ENCODE measurements around the gene NUCB1.
"Not testable (repeated sequence)": the region's sequence is repeated elsewhere in the genome, so short reads cannot be mapped to it uniquely, and the experiment has no call there.

Gene NUCB1

DNA sequence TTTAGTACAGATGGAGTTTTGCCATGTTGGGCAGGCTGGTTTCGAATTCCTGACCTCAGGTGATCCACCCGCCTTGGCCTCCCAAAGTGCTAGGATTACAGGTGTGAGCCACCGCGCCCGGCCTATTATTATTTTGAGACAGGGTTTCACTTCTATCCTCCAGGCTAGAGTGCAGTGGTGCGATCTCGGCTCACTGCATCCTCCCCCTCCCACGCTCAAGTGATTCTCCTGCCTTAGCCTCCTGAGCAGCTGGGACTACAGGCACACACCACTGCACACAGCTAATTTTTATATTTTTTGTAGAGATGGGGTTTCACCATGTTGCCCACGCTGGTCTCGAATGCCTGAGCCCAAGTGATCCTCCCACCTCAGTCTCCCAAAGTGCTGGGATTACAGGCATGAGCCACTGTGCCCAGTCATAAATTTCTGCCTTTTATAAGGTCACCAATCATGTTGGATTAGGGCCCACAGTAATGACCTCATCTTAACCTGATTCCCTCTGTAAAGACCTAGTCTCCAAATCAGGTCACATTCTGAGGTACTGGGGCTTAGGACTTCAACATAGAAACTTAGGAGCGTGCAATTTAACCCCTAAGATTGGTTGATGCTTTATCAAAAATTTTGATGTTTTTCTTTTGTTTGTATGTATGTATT is 9.4 kb downstream of the NUCB1 start:
- not testable (repeated sequence) for H3K27ac ChIP-seq (ENCODE audit: low read depth, low read length, severe bottlenecking); H3K4me3 ChIP-seq (ENCODE audit: extremely low read depth, insufficient read depth, low read length, poor library complexity, severe bottlenecking); H3K4me1 ChIP-seq (ENCODE audit: control insufficient read depth, insufficient read depth, low read length, poor library complexity, severe bottlenecking); H3K9me3 ChIP-seq (ENCODE audit: control insufficient read depth, low read length)
- peaks cover 94% of the 10 kb centered on the region for H3K36me3 ChIP-seq (ENCODE audit: control insufficient read depth, insufficient read depth, low read length)
- 77 to 95% methylated on average over 7 to 10 of the region's 11 CpGs for WGBS, 2 experiments (ENCODE audit: insufficient coverage in 2 of 2)

DNA sequence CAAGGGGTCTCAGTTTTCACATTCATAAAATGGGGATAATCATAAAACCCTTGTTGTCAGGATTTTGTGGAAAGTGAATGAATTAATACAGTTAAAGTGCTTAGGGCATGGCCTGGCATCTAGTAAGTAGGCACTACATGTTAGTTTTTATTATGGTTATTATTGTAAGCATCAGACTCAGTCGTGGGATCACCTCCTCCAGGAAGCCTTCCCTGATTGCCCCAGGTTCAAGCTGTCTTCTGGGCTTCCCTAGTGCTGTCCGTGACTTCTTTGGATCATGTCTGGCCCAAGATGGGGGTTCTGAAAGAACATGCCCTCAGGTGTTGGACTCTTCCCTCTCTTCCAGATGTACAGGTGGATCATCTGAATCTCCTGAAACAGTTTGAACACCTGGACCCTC is 10.7 kb downstream of the NUCB1 start:
- H3K9me3 ChIP-seq (ENCODE audit: control insufficient read depth, low read length), result no peaks in the 10 kb centered on the region
- H3K36me3 ChIP-seq (ENCODE audit: control insufficient read depth, insufficient read depth, low read length), result peaks cover 93% of the 10 kb centered on the region
- H3K4me3 ChIP-seq (ENCODE audit: extremely low read depth, insufficient read depth, low read length, poor library complexity, severe bottlenecking), result no peak overlapping the region
- WGBS, 2 experiments (ENCODE audit: insufficient coverage in 2 of 2), result 100% methylated on average over 1 to 2 of the region's 2 CpGs
- H3K27ac ChIP-seq (ENCODE audit: low read depth, low read length, severe bottlenecking), result no peak overlapping the region
- no peaks in the 10 kb centered on the region for H3K4me1 ChIP-seq (ENCODE audit: control insufficient read depth, insufficient read depth, low read length, poor library complexity, severe bottlenecking)

DNA sequence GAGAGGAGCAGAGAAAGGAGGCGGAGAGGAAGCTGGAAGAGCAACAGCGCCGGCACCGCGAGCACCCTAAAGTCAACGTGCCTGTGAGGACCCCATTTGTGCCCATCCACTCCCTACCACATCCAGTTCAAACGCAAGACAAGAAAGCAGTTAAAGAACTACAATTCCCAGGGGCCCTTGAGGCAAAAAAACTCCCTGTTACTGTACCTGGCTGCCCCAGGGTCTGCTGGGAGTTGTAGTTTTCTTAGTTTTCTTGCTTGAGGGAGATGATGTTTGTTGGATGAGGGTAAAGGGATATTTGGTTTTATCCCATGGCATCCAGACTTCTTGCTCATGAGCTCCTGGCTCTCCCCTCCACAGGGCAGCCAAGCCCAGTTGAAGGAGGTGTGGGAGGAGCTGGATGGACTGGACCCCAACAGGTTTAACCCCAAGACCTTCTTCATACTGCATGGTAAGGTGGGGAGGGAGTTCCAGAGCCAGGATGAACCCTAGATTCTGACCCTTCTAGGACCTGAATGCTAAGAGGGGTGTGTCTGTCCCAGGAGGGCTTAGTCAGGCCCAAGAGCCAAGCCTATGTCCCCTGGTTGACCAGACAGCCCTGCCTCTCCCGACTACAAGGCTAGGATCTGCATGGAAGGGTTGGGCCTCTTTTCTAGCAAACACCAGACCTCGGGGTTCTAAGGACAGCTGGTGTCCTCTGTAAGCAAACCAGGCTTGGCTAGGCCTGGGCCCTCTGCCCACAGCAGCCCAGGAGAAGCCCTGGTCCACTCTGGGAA is 13.2 kb downstream of the NUCB1 start:
- H3K4me3 ChIP-seq (ENCODE audit: extremely low read depth, insufficient read depth, low read length, poor library complexity, severe bottlenecking), result no peak overlapping the region
- H3K9me3 ChIP-seq (ENCODE audit: control insufficient read depth, low read length), result no peaks in the 10 kb centered on the region
- H3K27ac ChIP-seq (ENCODE audit: low read depth, low read length, severe bottlenecking), result no peak overlapping the region
- H3K4me1 ChIP-seq (ENCODE audit: control insufficient read depth, insufficient read depth, low read length, poor library complexity, severe bottlenecking), result no peaks in the 10 kb centered on the region
- WGBS, 2 experiments (ENCODE audit: insufficient coverage in 2 of 2), result 98 to 100% methylated on average over 3 to 5 of the region's 9 CpGs
- peaks cover 84% of the 10 kb centered on the region for H3K36me3 ChIP-seq (ENCODE audit: control insufficient read depth, insufficient read depth, low read length)

DNA sequence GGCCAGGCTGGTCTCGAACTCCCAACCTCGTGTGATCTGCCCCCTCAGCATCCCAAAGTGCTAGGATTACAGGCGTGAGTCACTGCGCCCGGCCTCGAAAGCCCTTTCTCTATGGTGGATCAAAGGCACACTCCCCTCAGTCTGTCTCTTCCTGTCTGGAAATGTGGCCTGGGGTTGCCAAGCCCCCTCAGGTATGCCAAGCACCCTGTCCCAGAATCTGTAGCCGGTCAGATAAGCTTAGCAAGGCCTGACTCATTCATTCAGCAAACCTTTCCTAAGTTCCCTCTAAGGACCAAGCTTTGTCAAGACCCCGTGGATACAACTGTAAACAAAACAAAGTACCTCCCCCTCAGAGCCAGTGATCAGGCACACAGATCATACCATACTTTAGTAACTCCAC is 14.1 kb downstream of the NUCB1 start:
- Histone ChIP-seq H3K9me3 (ENCODE audit: control insufficient read depth, low read length) (no peaks in the 10 kb centered on the region), H3K27ac (ENCODE audit: low read depth, low read length, severe bottlenecking) (peak overlapping the region; percentile 24), H3K36me3 (ENCODE audit: control insufficient read depth, insufficient read depth, low read length) (peaks cover 84% of the 10 kb centered on the region), H3K4me3 (ENCODE audit: extremely low read depth, insufficient read depth, low read length, poor library complexity, severe bottlenecking) (no peak overlapping the region), H3K4me1 (ENCODE audit: control insufficient read depth, insufficient read depth, low read length, poor library complexity, severe bottlenecking) (no peaks in the 10 kb centered on the region)
- WGBS, 2 experiments (ENCODE audit: insufficient coverage in 2 of 2), result 86 to 100% methylated on average over 7 to 8 of the region's 8 CpGs

DNA sequence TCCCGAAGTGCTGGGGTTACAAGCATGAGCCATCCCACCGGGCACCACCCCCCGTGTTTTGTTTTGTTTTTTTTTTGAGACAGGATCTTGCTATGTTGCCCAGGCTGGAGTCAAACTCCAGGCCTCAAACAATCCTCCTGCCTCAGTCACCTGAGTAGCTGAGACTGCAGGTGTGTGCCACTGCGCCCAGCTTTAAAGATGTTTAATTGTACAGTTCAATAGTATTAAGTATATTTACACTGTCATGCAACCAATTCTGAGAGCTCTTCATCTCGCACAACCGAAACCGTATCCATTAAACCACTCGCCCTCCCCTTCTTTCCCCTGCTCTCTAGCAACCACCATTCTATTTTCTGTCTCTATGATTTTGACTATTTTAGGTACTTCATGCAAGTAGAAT is 15.6 kb downstream of the NUCB1 start:
- 50 to 84% methylated on average over 1 to 7 of the region's 8 CpGs for WGBS, 2 experiments (ENCODE audit: insufficient coverage in 2 of 2)
- H3K4me3 ChIP-seq (ENCODE audit: extremely low read depth, insufficient read depth, low read length, poor library complexity, severe bottlenecking), result no peak overlapping the region
- H3K9me3 ChIP-seq (ENCODE audit: control insufficient read depth, low read length), result no peaks in the 10 kb centered on the region
- peaks cover 80% of the 10 kb centered on the region for H3K36me3 ChIP-seq (ENCODE audit: control insufficient read depth, insufficient read depth, low read length)
- H3K4me1 ChIP-seq (ENCODE audit: control insufficient read depth, insufficient read depth, low read length, poor library complexity, severe bottlenecking), result no peaks in the 10 kb centered on the region
- H3K27ac ChIP-seq (ENCODE audit: low read depth, low read length, severe bottlenecking), result no peak overlapping the region

DNA sequence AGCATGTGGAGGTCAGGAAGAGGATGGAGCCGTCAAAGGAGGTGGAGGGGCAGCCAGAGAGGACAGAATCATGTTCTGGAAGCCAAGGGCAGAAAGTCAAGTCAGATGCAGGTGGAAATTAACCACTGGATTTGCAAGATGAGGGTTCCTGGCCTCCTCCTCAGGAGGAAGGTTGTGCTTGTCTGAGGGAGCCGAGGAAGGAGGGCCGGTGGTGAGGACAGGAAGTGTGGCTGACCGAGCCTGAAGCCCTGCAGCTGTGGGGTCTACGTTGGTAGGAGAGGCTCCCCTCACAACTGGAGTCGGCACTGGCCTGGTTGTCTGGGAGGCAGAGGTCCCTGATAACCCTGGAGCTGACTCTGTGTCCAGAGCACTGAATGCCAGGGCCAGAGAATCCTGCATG is 18.0 kb downstream of the NUCB1 start:
- WGBS, 2 experiments (ENCODE audit: insufficient coverage in 2 of 2), result 97 to 98% methylated on average over 6 of the region's 6 CpGs
- no peak overlapping the region for H3K4me3 ChIP-seq (ENCODE audit: extremely low read depth, insufficient read depth, low read length, poor library complexity, severe bottlenecking)

DNA sequence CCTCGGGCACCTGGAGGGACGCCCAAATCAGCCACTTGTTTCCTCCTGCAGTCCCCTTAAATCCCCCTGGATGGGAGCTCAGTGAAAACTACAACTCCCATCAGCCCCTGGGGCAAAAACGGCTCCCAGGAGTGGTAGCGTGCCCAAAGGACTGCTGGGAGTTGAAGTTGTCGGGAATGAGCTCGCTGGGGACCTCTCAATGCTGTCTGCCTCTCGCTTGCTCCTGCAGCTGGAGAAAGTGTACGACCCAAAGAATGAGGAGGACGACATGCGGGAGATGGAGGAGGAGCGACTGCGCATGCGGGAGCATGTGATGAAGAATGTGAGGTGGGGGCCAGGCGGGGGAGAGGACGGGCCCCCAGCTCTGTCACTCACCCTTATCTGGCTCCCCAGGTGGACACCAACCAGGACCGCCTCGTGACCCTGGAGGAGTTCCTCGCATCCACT is 18.7 kb downstream of the NUCB1 start:
- Histone ChIP-seq H3K36me3 (ENCODE audit: control insufficient read depth, insufficient read depth, low read length) (peaks cover 69% of the 10 kb centered on the region), H3K4me3 (ENCODE audit: extremely low read depth, insufficient read depth, low read length, poor library complexity, severe bottlenecking) (no peak overlapping the region), H3K9me3 (ENCODE audit: control insufficient read depth, low read length) (no peaks in the 10 kb centered on the region), H3K27ac (ENCODE audit: low read depth, low read length, severe bottlenecking) (no peak overlapping the region), H3K4me1 (ENCODE audit: control insufficient read depth, insufficient read depth, low read length, poor library complexity, severe bottlenecking) (no peaks in the 10 kb centered on the region)
- 82 to 84% methylated on average over 10 to 18 of the region's 18 CpGs for WGBS, 2 experiments (ENCODE audit: insufficient coverage in 2 of 2)

More for the DNA sequence above, 18.0 kb downstream of the NUCB1 start:
- Histone ChIP-seq H3K4me1 (ENCODE audit: control insufficient read depth, insufficient read depth, low read length, poor library complexity, severe bottlenecking) (no peaks in the 10 kb centered on the region), H3K36me3 (ENCODE audit: control insufficient read depth, insufficient read depth, low read length) (peaks cover 73% of the 10 kb centered on the region), H3K9me3 (ENCODE audit: control insufficient read depth, low read length) (no peaks in the 10 kb centered on the region), H3K27ac (ENCODE audit: low read depth, low read length, severe bottlenecking) (no peak overlapping the region)

DNA sequence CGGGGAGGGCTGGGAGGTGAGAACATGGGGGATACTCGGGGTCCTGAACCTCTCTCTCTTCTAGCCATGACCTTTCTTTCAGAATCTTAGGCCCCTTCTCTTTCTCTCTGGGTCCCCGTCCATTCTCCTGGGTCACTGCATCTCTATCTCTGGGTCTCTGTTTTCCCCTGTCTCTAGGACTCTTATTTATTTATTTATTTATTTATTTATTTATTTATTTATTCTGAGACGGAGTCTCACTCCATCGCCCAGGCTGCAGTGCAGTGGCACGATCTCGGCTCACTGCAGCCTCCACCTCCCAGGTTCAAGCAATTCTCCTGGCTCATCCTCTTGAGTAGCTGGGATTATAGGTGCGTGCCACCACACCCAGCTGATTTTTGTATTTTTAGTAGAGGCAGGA is 19.2 kb downstream of the NUCB1 start:
- H3K4me1 ChIP-seq (ENCODE audit: control insufficient read depth, insufficient read depth, low read length, poor library complexity, severe bottlenecking); H3K27ac ChIP-seq (ENCODE audit: low read depth, low read length, severe bottlenecking); H3K9me3 ChIP-seq (ENCODE audit: control insufficient read depth, low read length); H3K4me3 ChIP-seq (ENCODE audit: extremely low read depth, insufficient read depth, low read length, poor library complexity, severe bottlenecking): not testable (repeated sequence)
- H3K36me3 ChIP-seq (ENCODE audit: control insufficient read depth, insufficient read depth, low read length), result peaks cover 65% of the 10 kb centered on the region
- WGBS, 2 experiments (ENCODE audit: insufficient coverage in 2 of 2), result 87 to 100% methylated on average over 2 to 3 of the region's 8 CpGs

DNA sequence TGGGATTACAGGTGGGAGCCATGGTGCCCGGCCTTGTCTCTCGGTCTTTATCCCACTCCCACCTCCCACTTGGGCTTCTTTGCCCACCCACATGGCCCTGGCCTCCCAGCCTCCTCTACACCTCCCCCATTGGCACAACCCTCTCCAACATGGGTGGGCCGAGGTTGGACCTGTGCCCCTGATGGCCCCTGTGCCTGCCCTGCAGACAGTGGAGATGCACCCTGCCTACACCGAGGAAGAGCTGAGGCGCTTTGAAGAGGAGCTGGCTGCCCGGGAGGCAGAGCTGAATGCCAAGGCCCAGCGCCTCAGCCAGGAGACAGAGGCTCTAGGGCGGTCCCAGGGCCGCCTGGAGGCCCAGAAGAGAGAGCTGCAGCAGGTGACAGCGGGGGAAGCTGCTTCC is 20.8 kb downstream of the NUCB1 start:
- Histone ChIP-seq H3K36me3 (ENCODE audit: control insufficient read depth, insufficient read depth, low read length) (peaks cover 50% of the 10 kb centered on the region), H3K4me3 (ENCODE audit: extremely low read depth, insufficient read depth, low read length, poor library complexity, severe bottlenecking) (no peak overlapping the region), H3K9me3 (ENCODE audit: control insufficient read depth, low read length) (no peaks in the 10 kb centered on the region), H3K4me1 (ENCODE audit: control insufficient read depth, insufficient read depth, low read length, poor library complexity, severe bottlenecking) (peaks cover 9% of the 10 kb centered on the region), H3K27ac (ENCODE audit: low read depth, low read length, severe bottlenecking) (no peak overlapping the region)
- 88 to 96% methylated on average over 7 to 10 of the region's 10 CpGs for WGBS, 2 experiments (ENCODE audit: insufficient coverage in 2 of 2)

DNA sequence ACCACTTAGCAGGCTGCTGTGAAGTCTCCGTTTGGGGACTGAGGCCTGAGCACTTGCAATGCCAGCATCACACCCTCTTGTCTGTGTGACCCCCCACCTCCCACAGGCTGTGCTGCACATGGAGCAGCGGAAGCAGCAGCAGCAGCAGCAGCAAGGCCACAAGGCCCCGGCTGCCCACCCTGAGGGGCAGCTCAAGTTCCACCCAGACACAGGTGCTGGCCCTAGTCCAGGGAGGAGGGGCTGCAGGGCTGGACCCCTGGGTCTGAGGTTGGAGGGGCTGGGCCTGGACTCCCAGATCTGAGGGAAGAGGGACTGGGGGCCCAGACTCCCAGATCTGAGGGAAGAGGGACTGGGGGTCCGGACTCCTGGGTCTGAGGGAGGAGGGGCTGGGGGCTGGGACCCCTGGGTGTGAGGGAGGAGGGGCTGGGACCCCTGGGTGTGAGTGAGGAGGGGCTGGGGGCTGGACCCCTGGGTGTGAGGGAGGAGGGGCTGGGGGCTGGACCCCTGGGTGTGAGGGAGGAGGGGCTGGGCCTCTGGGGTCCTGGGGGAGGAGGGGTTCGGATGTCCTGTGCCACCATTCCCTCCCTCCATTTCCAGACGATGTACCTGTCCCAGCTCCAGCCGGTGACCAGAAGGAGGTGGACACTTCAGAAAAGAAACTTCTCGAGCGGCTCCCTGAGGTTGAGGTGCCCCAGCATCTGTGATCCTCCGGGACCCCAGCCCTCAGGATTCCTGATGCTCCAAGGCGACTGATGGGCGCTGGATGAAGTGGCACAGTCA is 21.8 kb downstream of the NUCB1 start:
- Histone ChIP-seq H3K36me3 (ENCODE audit: control insufficient read depth, insufficient read depth, low read length) (peaks cover 44% of the 10 kb centered on the region), H3K9me3 (ENCODE audit: control insufficient read depth, low read length) (no peaks in the 10 kb centered on the region), H3K27ac (ENCODE audit: low read depth, low read length, severe bottlenecking) (no peak overlapping the region), H3K4me3 (ENCODE audit: extremely low read depth, insufficient read depth, low read length, poor library complexity, severe bottlenecking) (no peak overlapping the region), H3K4me1 (ENCODE audit: control insufficient read depth, insufficient read depth, low read length, poor library complexity, severe bottlenecking) (peaks cover 9% of the 10 kb centered on the region)
- WGBS, 2 experiments (ENCODE audit: insufficient coverage in 2 of 2), result 97 to 100% methylated on average over 8 of the region's 12 CpGs
